Spinal cord (tissue), 10 donors: Measurements from ENCODE around the gene SRSF8. TPM values are rescaled to one million over a fixed set of nuclear protein-coding genes. Genes with fewer than 3 reads are reported as not detected.

Experiments used
- DNase-seq, 6 donors: peaks; one replicate each; pipeline versions ENCODE4 v3.0.0 to v3.0.0-alpha.2; 2013 to 2015; ENCODE audit warnings: low spot score in 6 of 6, low read depth in 4 of 6
- H3K27ac ChIP-seq: one replicate; pipeline ENCODE4 v1.5.1; 2013; ENCODE audit warnings: low read depth, low read length, control low read depth
- H3K27me3 ChIP-seq: one replicate; pipeline ENCODE4 v1.6.1; 2013; ENCODE audit warnings: low read length; ENCODE audit not compliant: control insufficient read depth, insufficient read depth
- H3K36me3 ChIP-seq: one replicate; pipeline ENCODE4 v1.6.1; 2013; ENCODE audit warnings: low read length; ENCODE audit not compliant: control insufficient read depth, insufficient read depth
- H3K4me1 ChIP-seq: one replicate; pipeline ENCODE4 v1.6.1; 2013; ENCODE audit warnings: low read length; ENCODE audit not compliant: control insufficient read depth, insufficient read depth
- H3K4me3 ChIP-seq: one replicate; pipeline ENCODE4 v1.5.1; 2013; ENCODE audit warnings: low read depth, low read length, control low read depth
- H3K9me3 ChIP-seq: one replicate; pipeline ENCODE4 v1.6.1; 2013; ENCODE audit warnings: low read length; ENCODE audit not compliant: control insufficient read depth, insufficient read depth
- WGBS: methylation state at CpG from one replicate; pipeline ENCODE4 v1.1.5; 2013; ENCODE audit warnings: missing lambda C conversion rate; ENCODE audit not compliant: insufficient coverage; 5-methylcytosine and 5-hydroxymethylcytosine counted together
- polyA plus RNA-seq, 2 donors: library from polyadenylated mRNA; unstranded; fragments of 120-200 nt; gene quantifications; one replicate each; pipeline ENCODE4 v1.2.1, GENCODE V29; 2013; ENCODE audit not compliant: insufficient read length in 2 of 2
- total RNA-seq, 2 donors: library from RNA; depleted of rRNA in 1 of 2; stranded (reverse); fragments of 120-200 nt in 1 of 2; fragments of >200 nt in 1 of 2; gene quantifications; one replicate each; pipeline versions ENCODE4 v1.2.3 to v1.2.4, GENCODE V29; 2013 to 2014
- donor health status: healthy.

The SRSF8 gene
- total and polyA plus RNA-seq, 4 donors, result 26.6 to 79.6 (median 46.2) TPM

GRCh38 chr11:95091663-95092180, 25.0 kb downstream of the SRSF8 start:
- H3K9me3 ChIP-seq, result no peaks in the 10 kb centered on the region
- no peaks in the 10 kb centered on the region for H3K36me3 ChIP-seq
- peaks cover 22% of the 10 kb centered on the region for H3K4me1 ChIP-seq
- H3K27ac ChIP-seq, result no peak overlapping the region
- H3K27me3 ChIP-seq, result no peaks in the 10 kb centered on the region
- H3K4me3 ChIP-seq, result no peak overlapping the region
- no peak for DNase-seq

- no peak for DNase-seq
- no peak overlapping the region for H3K27ac ChIP-seq
- H3K4me1 ChIP-seq, result peaks cover 22% of the 10 kb centered on the region
- WGBS, result 67% methylated on average over 3 of the region's 5 CpGs
- H3K27me3 ChIP-seq, result no peaks in the 10 kb centered on the region
- no peaks in the 10 kb centered on the region for H3K36me3 ChIP-seq
- H3K9me3 ChIP-seq, result no peaks in the 10 kb centered on the region
- H3K4me3 ChIP-seq, result no peak overlapping the region
Measured at GRCh38 chr11:95092549-95093324, 26.0 kb downstream of the SRSF8 start.

- Histone ChIP-seq H3K4me3 (no peak overlapping the region), H3K4me1 (peaks cover 21% of the 10 kb centered on the region), H3K27me3 (no peaks in the 10 kb centered on the region), H3K27ac (no peak overlapping the region), H3K9me3 (no peaks in the 10 kb centered on the region), H3K36me3 (no peaks in the 10 kb centered on the region)
- no CpG with 5 or more reads among the region's 3 CpGs for WGBS
- no peak for DNase-seq
Measured at GRCh38 chr11:95093548-95093947, 26.8 kb downstream of the SRSF8 start.

- 60% methylated on average over 1 of the region's 4 CpGs for whole genome bisulfite sequencing
- H3K4me3 ChIP-seq, result no peak overlapping the region
- no peaks in the 10 kb centered on the region for H3K36me3 ChIP-seq
- no peaks in the 10 kb centered on the region for H3K27me3 ChIP-seq
- H3K27ac ChIP-seq, result no peak overlapping the region
- peaks cover 9% of the 10 kb centered on the region for H3K4me1 ChIP-seq
- no peaks in the 10 kb centered on the region for H3K9me3 ChIP-seq
- DNase-seq, result peak in 1 of 6 donors; percentile 36
Measured at GRCh38 chr11:95095858-95096587, 29.3 kb downstream of the SRSF8 start.

GRCh38 chr11:95097209-95097608, 30.5 kb downstream of the SRSF8 start:
- no peak for DNase-seq
- H3K27me3 ChIP-seq, result no peaks in the 10 kb centered on the region
- no peak overlapping the region for H3K4me3 ChIP-seq
- H3K9me3 ChIP-seq, result no peaks in the 10 kb centered on the region
- no peak overlapping the region for H3K27ac ChIP-seq
- H3K4me1 ChIP-seq, result peaks cover 7% of the 10 kb centered on the region
- no peaks in the 10 kb centered on the region for H3K36me3 ChIP-seq
- 43% methylated on average over 3 of the region's 3 CpGs for WGBS

GRCh38 chr11:95098826-95099225, 32.1 kb downstream of the SRSF8 start:
- Histone ChIP-seq H3K4me1 (no peaks in the 10 kb centered on the region), H3K27ac (no peak overlapping the region)
- WGBS, result no CpG with 5 or more reads among the region's 3 CpGs

GRCh38 chr11:95100191-95100648, 33.5 kb downstream of the SRSF8 start:
- Histone ChIP-seq H3K36me3 (no peaks in the 10 kb centered on the region), H3K27me3 (no peaks in the 10 kb centered on the region), H3K9me3 (no peaks in the 10 kb centered on the region), H3K4me1 (no peaks in the 10 kb centered on the region), H3K27ac (no peak overlapping the region), H3K4me3 (no peak overlapping the region)
- no peak for DNase-seq
- WGBS, result 80% methylated on average over 2 of the region's 4 CpGs

More at GRCh38 chr11:95098826-95099225, 32.1 kb downstream of the SRSF8 start:
- Histone ChIP-seq H3K27me3 (no peaks in the 10 kb centered on the region), H3K9me3 (no peaks in the 10 kb centered on the region), H3K4me3 (no peak overlapping the region), H3K36me3 (no peaks in the 10 kb centered on the region)
- DNase-seq, result no peak

- WGBS, result 67% methylated on average over 1 of the region's 6 CpGs
Measured at GRCh38 chr11:95100856-95101507, 34.3 kb downstream of the SRSF8 start.

GRCh38 chr11:95101935-95102334, 35.2 kb downstream of the SRSF8 start:
- Histone ChIP-seq H3K9me3 (no peaks in the 10 kb centered on the region), H3K4me3 (no peak overlapping the region), H3K36me3 (no peaks in the 10 kb centered on the region), H3K27me3 (no peaks in the 10 kb centered on the region), H3K27ac (no peak overlapping the region), H3K4me1 (no peaks in the 10 kb centered on the region)
- no peak for DNase-seq
- WGBS, result no CpG with 5 or more reads among the region's 1 CpG

More at GRCh38 chr11:95100856-95101507, 34.3 kb downstream of the SRSF8 start:
- H3K27ac ChIP-seq, result no peak overlapping the region
- DNase-seq, result peak in 1 of 6 donors; percentile 15
- no peak overlapping the region for H3K4me3 ChIP-seq
- H3K36me3 ChIP-seq, result no peaks in the 10 kb centered on the region
- no peaks in the 10 kb centered on the region for H3K4me1 ChIP-seq
- H3K9me3 ChIP-seq, result no peaks in the 10 kb centered on the region
- no peaks in the 10 kb centered on the region for H3K27me3 ChIP-seq
